OCI-M1 (cell line): ENCODE results near the gene TMEM131.
A peak's percentile ranks its signal among the peaks of the same experiment; 100 is the strongest.

ENCODE experiments used
- DNase-seq: peaks from one replicate; lab custom pipeline; 2025; lab: John Stamatoyannopoulos, UW

The TMEM131 gene

GRCh38 chr2:98022067-98022466 is 26.3 kb upstream of the TMEM131 start:
- DNase-seq: peak; percentile 13

GRCh38 chr2:98020992-98021713 is 25.4 kb upstream of the TMEM131 start:
- DNase-seq: no peak

GRCh38 chr2:98020516-98020915 is 24.8 kb upstream of the TMEM131 start:
- DNase-seq: no peak

GRCh38 chr2:98016908-98017670 is 21.3 kb upstream of the TMEM131 start:
- DNase-seq: no peak

- DNase-seq: no peak
Observed at GRCh38 chr2:98015671-98016070, 19.9 kb upstream of the TMEM131 start.

GRCh38 chr2:98014379-98014778 is 18.6 kb upstream of the TMEM131 start:
- no peak for DNase-seq

GRCh38 chr2:98013407-98014042 is 17.8 kb upstream of the TMEM131 start:
- peak; percentile 14 for DNase-seq

GRCh38 chr2:98012561-98012991 is 16.8 kb upstream of the TMEM131 start:
- no peak for DNase-seq

GRCh38 chr2:98009887-98010760 is 14.4 kb upstream of the TMEM131 start:
- no peak for DNase-seq

- no peak for DNase-seq
Observed at GRCh38 chr2:98008415-98008814, 12.7 kb upstream of the TMEM131 start.

- DNase-seq: no peak
Observed at GRCh38 chr2:98006378-98006777, 10.6 kb upstream of the TMEM131 start.

- no peak for DNase-seq
Observed at GRCh38 chr2:98004613-98005012, 8.9 kb upstream of the TMEM131 start.

GRCh38 chr2:98004047-98004446 is 8.3 kb upstream of the TMEM131 start:
- no peak for DNase-seq

GRCh38 chr2:97999536-97999935 is 3.8 kb upstream of the TMEM131 start:
- no peak for DNase-seq

- DNase-seq: no peak
Observed at GRCh38 chr2:97998431-97999005, 2.8 kb upstream of the TMEM131 start.

GRCh38 chr2:97997784-97998392 is 2.1 kb upstream of the TMEM131 start:
- DNase-seq: no peak

GRCh38 chr2:97996679-97997078 is 931 bp upstream of the TMEM131 start:
- no peak for DNase-seq

- peak; percentile 72 for DNase-seq
Observed at GRCh38 chr2:97995026-97995733, 568 bp downstream of the TMEM131 start.

- peak; percentile 47 for DNase-seq
Observed at GRCh38 chr2:97994476-97994875, 1.3 kb downstream of the TMEM131 start.

GRCh38 chr2:97993926-97994325 is 1.8 kb downstream of the TMEM131 start:
- DNase-seq: peak; percentile 27
